ENCODE results near the gene SORCS2.

The SORCS2 gene

DNA sequence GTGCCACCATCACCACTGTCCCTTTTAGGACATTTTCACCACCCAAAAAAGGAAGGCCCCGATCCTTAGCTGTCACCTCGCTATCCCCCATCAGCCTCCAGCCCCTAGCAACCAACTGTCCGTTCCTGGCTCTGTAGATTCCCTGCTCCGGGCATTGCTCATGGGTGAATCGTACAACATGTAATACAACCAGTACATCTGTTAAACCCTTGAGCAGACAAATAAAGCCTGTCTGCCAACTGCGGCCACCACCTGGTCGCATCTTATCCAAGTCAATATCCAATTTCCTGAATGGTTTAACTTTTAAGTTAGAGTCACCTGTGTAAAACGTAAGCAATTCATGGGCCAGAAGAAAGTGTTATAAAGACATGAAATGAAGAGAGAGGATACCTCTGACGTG, 495.5 kb downstream of the SORCS2 start:
- Mint-ChIP-seq H3K27ac (no peak overlapping the region), H3K4me1 (ENCODE audit: low read depth) (no peaks in the 10 kb centered on the region), H3K36me3 (ENCODE audit: low read depth) (no peaks in the 10 kb centered on the region), H3K9me3 (peaks cover 9% of the 10 kb centered on the region), H3K4me3 (no peak overlapping the region), H3K27me3 (peaks cover 5% of the 10 kb centered on the region)
- intact Hi-C loops (cut with micrococcal nuclease): no loop called here

DNA sequence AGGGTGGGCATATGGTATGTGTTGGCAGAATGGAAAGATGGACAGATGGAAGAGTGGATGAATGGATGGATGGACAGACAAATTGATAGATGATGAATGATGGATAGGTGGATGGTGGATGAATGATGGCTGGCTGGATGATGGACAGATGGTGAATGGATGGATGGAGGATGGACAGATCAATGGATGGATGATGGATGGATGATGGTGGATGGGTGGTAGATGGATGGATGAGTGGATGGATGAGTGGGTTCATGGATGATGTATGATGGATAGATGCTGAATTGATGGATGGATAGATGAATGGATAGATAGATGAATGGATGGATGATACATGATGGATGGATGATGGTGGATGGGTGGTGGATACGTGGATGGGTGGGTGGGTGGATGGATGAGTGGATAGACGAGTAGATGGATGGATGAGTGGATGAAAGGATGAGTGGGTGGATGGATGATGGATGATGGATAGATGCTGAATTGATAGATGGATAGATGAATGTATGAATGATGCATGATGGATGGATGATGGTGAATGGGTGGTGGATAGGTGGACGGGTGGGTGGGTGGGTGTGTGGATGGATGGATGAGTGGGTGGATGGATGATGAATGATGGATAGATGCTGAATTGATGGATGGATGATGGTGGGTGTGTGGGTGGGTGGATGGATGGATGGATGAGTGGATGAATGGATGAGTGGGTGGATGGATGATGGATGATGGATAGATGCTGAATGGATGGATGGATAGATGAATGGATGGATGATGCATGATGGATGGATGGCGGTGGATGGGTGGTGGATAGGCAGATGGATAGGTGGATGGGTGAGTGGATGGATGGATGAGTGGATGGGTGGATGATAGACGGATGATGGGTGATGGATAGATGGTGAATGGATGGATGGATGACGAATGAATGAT, 497.7 kb downstream of the SORCS2 start:
- H3K4me1 Mint-ChIP-seq (ENCODE audit: low read depth): no peaks in the 10 kb centered on the region
- H3K9me3 Mint-ChIP-seq: no peaks in the 10 kb centered on the region
- H3K36me3 Mint-ChIP-seq (ENCODE audit: low read depth): no peaks in the 10 kb centered on the region
- peaks cover 9% of the 10 kb centered on the region for H3K27me3 Mint-ChIP-seq
- intact Hi-C loops (cut with micrococcal nuclease): no loop called here
- H3K4me3 Mint-ChIP-seq: no peak overlapping the region
- H3K27ac Mint-ChIP-seq: no peak overlapping the region

DNA sequence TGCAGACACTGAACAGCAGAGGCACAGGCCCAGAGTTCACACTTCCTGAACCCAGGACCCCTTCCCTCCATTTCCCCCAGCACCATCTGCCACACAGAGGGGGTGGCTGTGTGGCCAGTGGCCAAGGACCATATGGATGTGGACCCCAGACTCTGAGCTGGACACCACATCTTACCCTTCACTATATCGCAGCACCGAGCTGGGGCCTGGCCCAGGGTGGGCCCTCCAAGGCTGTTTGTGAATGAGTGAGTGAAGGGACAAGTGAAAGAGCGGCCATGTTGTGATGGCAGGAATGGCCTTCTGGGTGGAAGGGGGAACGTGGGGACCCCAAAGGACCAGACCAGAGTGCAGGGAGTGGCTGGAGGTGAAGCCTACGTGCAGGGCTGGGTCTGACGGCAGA, 498.7 kb downstream of the SORCS2 start:
- no peaks in the 10 kb centered on the region for H3K4me1 Mint-ChIP-seq (ENCODE audit: low read depth)
- no peak overlapping the region for H3K27ac Mint-ChIP-seq
- H3K9me3 Mint-ChIP-seq: no peaks in the 10 kb centered on the region
- H3K27me3 Mint-ChIP-seq: peaks cover 9% of the 10 kb centered on the region
- no peak overlapping the region for H3K4me3 Mint-ChIP-seq
- intact Hi-C loops (cut with micrococcal nuclease): no loop called here
- no peaks in the 10 kb centered on the region for H3K36me3 Mint-ChIP-seq (ENCODE audit: low read depth)

DNA sequence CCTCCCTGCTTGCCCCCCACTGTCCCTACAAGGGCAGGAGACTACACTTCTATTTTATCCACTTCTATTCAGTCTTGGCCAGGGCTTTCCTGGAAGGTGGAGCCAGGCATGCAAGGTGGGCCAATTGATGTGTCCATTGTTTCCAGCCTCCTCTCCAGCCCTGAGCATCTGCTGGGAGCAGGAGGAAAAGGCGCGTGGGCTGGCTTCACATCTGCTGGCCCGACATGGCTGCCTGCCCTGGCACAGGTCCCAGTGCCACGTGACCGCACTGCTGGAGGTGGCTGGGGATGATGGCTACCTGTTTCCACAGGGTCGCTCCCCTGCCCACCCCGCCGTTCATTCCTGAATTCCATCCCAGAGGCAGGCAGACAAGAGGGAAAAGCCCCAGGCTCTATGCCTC, 499.6 kb downstream of the SORCS2 start:
- intact Hi-C loops (cut with micrococcal nuclease): no loop called here
- Mint-ChIP-seq H3K27ac (no peak overlapping the region), H3K27me3 (peaks cover 13% of the 10 kb centered on the region), H3K4me3 (no peak overlapping the region), H3K4me1 (ENCODE audit: low read depth) (no peaks in the 10 kb centered on the region), H3K36me3 (ENCODE audit: low read depth) (no peaks in the 10 kb centered on the region), H3K9me3 (no peaks in the 10 kb centered on the region)

DNA sequence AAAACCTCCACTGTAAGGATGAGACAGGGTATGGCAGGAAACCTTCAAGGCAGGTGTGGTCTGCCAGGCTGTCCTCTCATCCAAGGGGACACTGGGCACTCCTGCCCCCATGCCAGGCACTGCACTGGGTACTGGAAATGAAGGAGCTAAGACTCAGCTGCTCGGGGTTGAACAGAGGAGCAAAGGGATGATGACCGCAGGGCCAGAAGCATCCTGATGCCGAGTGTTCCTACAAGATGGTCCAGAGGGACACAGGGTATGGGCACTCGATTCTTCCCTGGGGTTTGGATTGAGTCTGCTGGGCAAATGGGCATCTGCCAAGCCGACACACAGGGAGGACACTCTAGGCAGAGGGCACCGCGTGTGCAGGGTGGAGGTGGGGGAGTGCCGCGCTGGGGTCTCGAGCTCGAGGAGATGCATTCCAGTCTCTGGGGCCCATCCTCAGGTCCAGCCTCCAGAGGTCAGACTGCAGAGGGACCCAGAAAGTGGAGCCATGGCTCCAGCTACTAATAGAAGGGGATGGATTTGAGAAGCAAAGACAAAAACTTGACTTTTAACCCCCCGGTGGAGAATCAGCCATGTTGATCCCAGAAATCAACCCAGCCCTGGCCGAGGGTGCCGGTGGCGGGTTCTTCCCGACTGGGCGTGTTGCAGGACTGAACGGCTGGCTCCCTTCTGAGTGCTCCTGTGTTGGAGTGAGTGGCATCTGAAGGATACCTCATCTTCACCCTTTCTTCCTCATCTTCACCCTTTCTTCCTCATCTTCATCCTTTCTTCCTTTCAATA, 500.3 kb downstream of the SORCS2 start:
- H3K4me1 Mint-ChIP-seq (ENCODE audit: low read depth): peaks cover 4% of the 10 kb centered on the region
- H3K27me3 Mint-ChIP-seq: peaks cover 18% of the 10 kb centered on the region
- intact Hi-C loops (cut with micrococcal nuclease): no loop called here
- H3K9me3 Mint-ChIP-seq: no peaks in the 10 kb centered on the region
- H3K27ac Mint-ChIP-seq: no peak overlapping the region
- H3K36me3 Mint-ChIP-seq (ENCODE audit: low read depth): no peaks in the 10 kb centered on the region
- H3K4me3 Mint-ChIP-seq: no peak overlapping the region

DNA sequence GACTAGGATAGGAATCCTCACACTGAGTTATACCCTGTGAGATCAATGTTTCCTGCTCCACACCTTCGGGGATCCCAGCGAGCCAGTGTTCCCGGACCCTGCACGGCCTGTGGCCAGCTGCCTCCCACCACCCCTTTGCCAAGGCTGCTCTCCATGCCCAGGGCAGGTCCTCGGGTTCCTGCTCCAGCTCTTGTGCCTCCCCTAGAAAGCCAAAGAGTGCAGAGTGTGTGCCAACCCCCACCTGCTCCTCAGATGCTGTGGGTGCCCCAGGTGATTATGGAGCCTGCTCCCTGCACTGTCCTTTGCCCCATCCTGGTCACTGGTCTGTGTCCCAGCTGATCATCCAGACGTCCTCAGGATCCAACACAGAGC, 500.9 kb downstream of the SORCS2 start:
- Mint-ChIP-seq H3K4me1 (ENCODE audit: low read depth) (peaks cover 7% of the 10 kb centered on the region), H3K9me3 (no peaks in the 10 kb centered on the region), H3K27me3 (peaks cover 19% of the 10 kb centered on the region), H3K4me3 (no peak overlapping the region), H3K36me3 (ENCODE audit: low read depth) (no peaks in the 10 kb centered on the region), H3K27ac (no peak overlapping the region)
- intact Hi-C loops (cut with micrococcal nuclease): no loop called here

DNA sequence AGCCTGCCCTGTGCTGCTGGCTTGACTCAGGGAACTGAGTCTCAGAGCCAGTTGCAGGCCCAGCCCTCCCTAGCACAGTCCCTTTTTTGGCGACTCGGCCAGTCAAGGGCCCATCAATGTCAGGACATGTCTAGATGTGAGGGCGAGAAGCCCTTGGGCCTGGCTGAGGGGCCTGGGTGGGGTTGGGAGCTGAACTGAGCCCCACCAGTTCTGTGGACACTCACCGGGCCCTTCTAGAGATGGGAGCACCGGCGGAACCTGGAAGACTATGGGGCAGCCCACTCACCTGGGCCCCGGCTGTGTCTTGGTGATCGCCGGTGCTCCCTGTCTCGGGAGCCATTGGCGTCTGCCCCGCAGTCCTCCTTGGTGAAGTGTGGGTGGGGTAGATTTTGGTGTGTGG, 501.4 kb downstream of the SORCS2 start:
- no peaks in the 10 kb centered on the region for H3K9me3 Mint-ChIP-seq
- intact Hi-C loops (cut with micrococcal nuclease): no loop called here

DNA sequence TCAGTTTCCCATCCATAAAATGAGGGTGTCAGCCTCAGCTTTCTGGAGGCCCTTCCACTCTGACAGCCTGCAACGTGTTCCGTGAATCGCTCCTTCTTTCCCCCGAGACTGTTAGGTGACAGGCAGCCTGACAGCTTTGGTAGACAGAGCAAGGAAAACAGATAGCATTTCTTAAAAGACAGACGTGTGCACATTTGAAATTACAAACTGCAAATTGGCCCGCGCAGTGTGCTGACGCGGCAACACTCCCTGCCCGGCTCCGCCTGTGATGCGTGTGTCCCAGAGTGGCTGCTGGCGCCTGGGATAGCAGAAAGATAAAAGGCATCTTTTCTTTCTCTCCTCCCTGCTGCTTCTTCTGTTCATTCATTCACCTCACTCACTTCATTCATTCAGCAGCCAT, 502.0 kb downstream of the SORCS2 start:
- intact Hi-C loops (cut with micrococcal nuclease): no loop called here
- Mint-ChIP-seq H3K4me1 (ENCODE audit: low read depth) (peaks cover 7% of the 10 kb centered on the region), H3K36me3 (ENCODE audit: low read depth) (no peaks in the 10 kb centered on the region), H3K27me3 (peaks cover 28% of the 10 kb centered on the region), H3K4me3 (no peak overlapping the region), H3K27ac (no peak overlapping the region), H3K9me3 (no peaks in the 10 kb centered on the region)

More for the DNA sequence above, 501.4 kb downstream of the SORCS2 start:
- Mint-ChIP-seq H3K27me3 (peaks cover 22% of the 10 kb centered on the region), H3K27ac (no peak overlapping the region), H3K4me3 (no peak overlapping the region), H3K4me1 (ENCODE audit: low read depth) (peaks cover 7% of the 10 kb centered on the region), H3K36me3 (ENCODE audit: low read depth) (no peaks in the 10 kb centered on the region)

DNA sequence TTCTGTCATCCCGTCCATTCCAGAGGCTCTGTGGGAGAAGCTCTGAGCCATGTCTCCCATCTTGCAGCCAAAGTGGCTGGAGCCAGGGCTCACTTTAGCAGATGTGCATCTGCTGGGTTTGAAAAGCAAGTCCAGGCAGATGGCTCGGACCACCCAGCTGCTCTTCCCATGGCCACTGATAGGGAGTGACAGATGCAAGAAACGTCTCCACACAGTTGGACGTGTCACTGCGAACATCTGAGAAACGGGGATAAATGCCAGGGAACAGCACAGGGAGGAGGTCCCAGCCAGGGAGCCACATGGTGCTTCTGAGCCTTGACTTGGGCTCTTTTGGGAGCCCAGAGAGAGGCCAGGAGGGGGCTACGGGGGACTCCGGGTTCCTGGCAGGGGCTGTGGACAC, 505.0 kb downstream of the SORCS2 start:
- intact Hi-C loops (cut with micrococcal nuclease): no loop called here
- Mint-ChIP-seq H3K9me3 (no peaks in the 10 kb centered on the region), H3K36me3 (ENCODE audit: low read depth) (no peaks in the 10 kb centered on the region), H3K4me1 (ENCODE audit: low read depth) (peaks cover 7% of the 10 kb centered on the region), H3K27ac (no peak overlapping the region), H3K27me3 (peaks cover 43% of the 10 kb centered on the region), H3K4me3 (no peak overlapping the region)

DNA sequence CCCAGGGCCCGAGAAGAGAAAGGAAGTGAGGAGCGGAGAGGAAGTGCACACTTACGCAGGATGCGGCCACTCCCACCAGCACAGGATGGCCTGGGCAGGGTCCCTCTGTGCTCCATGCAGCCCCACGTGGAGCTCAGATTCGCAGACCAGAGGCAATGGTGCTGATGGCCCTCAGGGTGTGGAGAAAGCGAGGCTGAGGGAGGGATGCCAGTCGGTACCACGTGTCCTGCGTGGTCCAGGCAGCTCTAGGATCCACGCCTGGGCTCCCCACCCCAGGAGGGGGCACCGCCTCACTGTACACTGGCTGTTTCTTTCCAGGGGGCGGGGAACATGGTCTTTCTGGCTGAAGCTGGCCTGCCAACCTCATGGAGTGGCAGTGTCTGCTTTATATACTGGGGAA, 505.5 kb downstream of the SORCS2 start:
- Mint-ChIP-seq H3K27me3 (peaks cover 43% of the 10 kb centered on the region), H3K4me1 (ENCODE audit: low read depth) (peaks cover 7% of the 10 kb centered on the region), H3K9me3 (no peaks in the 10 kb centered on the region), H3K4me3 (no peak overlapping the region), H3K36me3 (ENCODE audit: low read depth) (no peaks in the 10 kb centered on the region), H3K27ac (no peak overlapping the region)
- intact Hi-C loops (cut with micrococcal nuclease): no loop called here

DNA sequence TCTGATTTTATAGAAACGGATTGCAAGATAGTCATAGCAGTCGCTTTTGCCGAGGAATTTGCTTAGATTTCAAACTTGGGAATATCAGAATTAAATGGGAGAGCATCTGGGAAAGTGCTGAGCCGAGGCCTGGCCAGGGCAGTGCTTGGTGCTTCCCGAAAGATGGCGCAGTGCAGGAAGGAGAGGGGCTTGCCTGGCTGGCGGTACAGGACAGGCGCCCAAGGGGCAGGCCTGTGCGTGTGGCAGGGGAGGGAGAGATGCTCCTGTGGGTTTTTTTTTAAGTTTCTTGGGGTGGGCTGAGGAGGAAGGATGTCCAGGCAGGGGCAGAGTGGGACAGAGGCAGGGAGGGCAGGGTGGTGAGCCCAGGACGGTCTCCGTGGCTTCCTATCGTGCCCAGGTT, 506.2 kb downstream of the SORCS2 start:
- H3K36me3 Mint-ChIP-seq (ENCODE audit: low read depth): no peaks in the 10 kb centered on the region
- peaks cover 7% of the 10 kb centered on the region for H3K4me1 Mint-ChIP-seq (ENCODE audit: low read depth)
- intact Hi-C loops (cut with micrococcal nuclease): no loop called here
- H3K9me3 Mint-ChIP-seq: no peaks in the 10 kb centered on the region
- peaks cover 40% of the 10 kb centered on the region for H3K27me3 Mint-ChIP-seq
- H3K27ac Mint-ChIP-seq: no peak overlapping the region
- no peak overlapping the region for H3K4me3 Mint-ChIP-seq

DNA sequence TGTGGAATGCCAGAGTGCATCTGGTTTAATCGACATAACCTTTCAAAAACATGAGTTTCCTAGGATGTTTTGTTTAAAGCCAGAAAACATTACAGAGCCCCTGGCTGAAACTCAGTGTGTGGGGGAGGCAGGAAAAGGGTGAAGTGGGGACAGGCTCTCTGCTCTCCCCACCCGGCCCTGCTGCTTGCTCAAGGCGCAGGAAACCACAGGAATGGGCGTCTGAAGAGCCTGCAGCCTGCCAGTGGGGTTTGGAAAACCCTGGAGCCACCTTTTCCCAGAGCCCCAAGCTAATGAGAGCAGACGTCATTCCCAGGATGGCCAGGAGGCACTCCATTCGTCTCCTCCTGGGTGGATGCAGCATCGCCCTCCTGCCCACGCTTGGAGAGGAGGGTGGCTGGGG, 506.7 kb downstream of the SORCS2 start:
- peaks cover 7% of the 10 kb centered on the region for H3K4me1 Mint-ChIP-seq (ENCODE audit: low read depth)
- intact Hi-C loops (cut with micrococcal nuclease): no loop called here
- H3K9me3 Mint-ChIP-seq: no peaks in the 10 kb centered on the region
- H3K27ac Mint-ChIP-seq: no peak overlapping the region
- H3K4me3 Mint-ChIP-seq: no peak overlapping the region
- H3K27me3 Mint-ChIP-seq: peaks cover 40% of the 10 kb centered on the region
- no peaks in the 10 kb centered on the region for H3K36me3 Mint-ChIP-seq (ENCODE audit: low read depth)

DNA sequence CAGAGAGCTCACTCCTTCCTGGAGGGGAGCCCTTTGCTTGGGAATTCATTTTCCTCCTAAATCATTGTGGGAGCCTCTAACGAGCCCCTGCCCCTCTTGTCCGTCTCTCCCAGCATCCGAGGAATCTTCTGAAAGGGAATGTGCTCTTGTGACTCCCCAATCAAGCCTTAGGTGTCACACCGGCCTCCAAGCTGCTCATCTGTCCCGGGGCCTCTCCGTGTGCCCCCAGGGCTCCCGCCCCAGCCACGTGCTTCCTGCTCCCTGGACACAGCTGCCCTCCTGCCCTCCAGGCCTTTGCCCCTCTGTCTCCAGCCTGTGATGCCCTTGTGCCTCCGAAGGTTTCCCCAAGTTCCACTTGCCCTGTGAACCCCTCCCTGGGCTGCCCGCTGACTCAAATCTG, 507.5 kb downstream of the SORCS2 start:
- Mint-ChIP-seq H3K9me3 (no peaks in the 10 kb centered on the region), H3K27me3 (peaks cover 37% of the 10 kb centered on the region), H3K4me1 (ENCODE audit: low read depth) (peaks cover 7% of the 10 kb centered on the region), H3K4me3 (no peak overlapping the region), H3K36me3 (ENCODE audit: low read depth) (no peaks in the 10 kb centered on the region), H3K27ac (no peak overlapping the region)
- intact Hi-C loops (cut with micrococcal nuclease): no loop called here

DNA sequence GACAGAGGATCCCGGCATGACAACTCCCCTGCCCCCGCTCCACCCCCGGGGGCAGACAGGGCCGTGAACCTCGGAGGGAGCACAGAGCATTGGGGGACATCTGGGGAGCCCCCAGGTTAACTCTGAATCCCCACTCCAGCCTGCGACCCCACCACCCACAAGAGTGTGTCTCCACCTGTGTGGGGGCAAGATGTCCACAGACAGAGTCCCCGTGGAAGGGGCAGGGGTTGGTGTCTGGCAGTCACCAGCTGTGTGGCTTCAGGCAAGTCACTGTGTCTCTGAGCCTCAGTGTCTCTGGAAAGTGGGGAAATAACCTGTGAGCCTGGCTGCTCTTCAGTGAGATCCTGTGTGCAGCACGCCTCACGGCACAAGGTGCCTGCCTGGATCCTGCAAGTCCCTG, 508.3 kb downstream of the SORCS2 start:
- H3K4me1 Mint-ChIP-seq (ENCODE audit: low read depth): peaks cover 7% of the 10 kb centered on the region
- H3K9me3 Mint-ChIP-seq: no peaks in the 10 kb centered on the region
- H3K27ac Mint-ChIP-seq: no peak overlapping the region
- no peak overlapping the region for H3K4me3 Mint-ChIP-seq
- intact Hi-C loops (cut with micrococcal nuclease): no loop called here
- no peaks in the 10 kb centered on the region for H3K36me3 Mint-ChIP-seq (ENCODE audit: low read depth)
- H3K27me3 Mint-ChIP-seq: peaks cover 37% of the 10 kb centered on the region

Measured in dendritic cell treated with granulocyte-macrophage colony-stimulating factor and Interleukin-4, amounts not matched to agents 40 ng/mL and 50 ng/mL, for 4 days (primary cell).